A549 (cell line): ENCODE data around the gene HSPB2. TPM values are rescaled to one million over a fixed set of nuclear protein-coding genes. Genes with fewer than 3 reads are reported as not detected.

Experiments used
- ATAC-seq, 2 experiments: fragments of 200-7000 bp in 1 of 2; fragments of >200 bp in 1 of 2; cut with Nextera tagmentation in 1 of 2; cut with Tn5 transposase in 1 of 2; 3 replicates each; pipeline versions ENCODE4 v1.8.0 to v1.9.1; 2018 to 2020; ENCODE audit warnings: mild to moderate bottlenecking in 1 of 2, moderate library complexity in 1 of 2
- CTCF ChIA-PET: fragments of 300-600 bp; sonication (Branson Sonifier 250); formaldehyde crosslinking; extraction: SDS; loops from one replicate; lab custom pipeline; 2021; ENCODE audit warnings: antibody characterized with exemption, inconsistent platforms; lab: Yijun Ruan, JAX
- POLR2A ChIA-PET: fragments of 350-600 bp; formaldehyde crosslinking; extraction: SDS; loops from one replicate; lab custom pipeline; 2021; ENCODE audit warnings: antibody characterized with exemption, inconsistent platforms; lab: Yijun Ruan, JAX
- DNase-seq, 2 experiments: peaks; one replicate each; pipeline versions ENCODE4 v3.0.0 to v3.0.0-alpha.2; 2011 to 2016; ENCODE audit warnings: low read depth in 1 of 2, low spot score in 1 of 2
- FAIRE-seq: peaks from 2 replicates; lab custom pipeline; 2011; peaks lifted over from hg19 to GRCh38; lab: Jason Lieb, UNC
- H3K27ac ChIP-seq, 2 experiments: fragments of >200 bp; sonication (Bioruptor Twin); formaldehyde crosslinking; 3 replicates each; pipeline ENCODE4 v1.5.1; 2016 to 2017
- H3K4me1 ChIP-seq: fragments of >200 bp; sonication (Bioruptor Twin); formaldehyde crosslinking; 3 replicates; pipeline ENCODE4 v1.6.1; 2016
- H3K4me2 ChIP-seq: fragments of >200 bp; sonication (Bioruptor Twin); formaldehyde crosslinking; 3 replicates; pipeline ENCODE4 v1.6.1; 2016
- H3K4me3 ChIP-seq: fragments of >200 bp; sonication (Bioruptor Twin); formaldehyde crosslinking; 3 replicates; pipeline ENCODE4 v1.5.1; 2016
- H3K9me3 ChIP-seq: fragments of >200 bp; sonication (Bioruptor Twin); formaldehyde crosslinking; 3 replicates; pipeline ENCODE4 v1.6.1; 2016
- BHLHE40 ChIP-seq: IDR thresholded peaks from 2 replicates; pipeline ENCODE4 v1.6.1; 2012; ENCODE audit warnings: low read depth, low read length, inconsistent platforms
- CBX8 ChIP-seq: fragments of 200-600 bp; sonication (generic); IDR thresholded peaks from 2 replicates; pipeline ENCODE4 v1.6.1; 2016
- CHD2 ChIP-seq: fragments of 150-350 bp; IDR thresholded peaks from 2 replicates; pipeline ENCODE4 v1.6.1; 2014; ENCODE audit warnings: low read length; ENCODE audit not compliant: partially characterized antibody
- CHD4 ChIP-seq: fragments of 200-600 bp; sonication (generic); IDR thresholded peaks from 2 replicates; pipeline ENCODE4 v1.6.1; 2016; ENCODE audit warnings: antibody characterized with exemption, mild to moderate bottlenecking, borderline replicate concordance
- EHF ChIP-seq: fragments of 250-450 bp; sonication (Bioruptor Pico); IDR thresholded peaks from 2 replicates; pipeline ENCODE4 v1.5.0; 2020; ENCODE audit warnings: mild to moderate bottlenecking
- EHMT2 ChIP-seq: fragments of 200-600 bp; sonication (generic); IDR thresholded peaks from 2 replicates; pipeline ENCODE4 v1.6.1; 2016; ENCODE audit warnings: antibody characterized with exemption, low read depth, mild to moderate bottlenecking, moderate library complexity
- ESRRA ChIP-seq: fragments of 150-350 bp; IDR thresholded peaks from 2 replicates; pipeline ENCODE4 v1.6.1; 2014; ENCODE audit warnings: mild to moderate bottlenecking, low read length, borderline replicate concordance
- GATA3 ChIP-seq: IDR thresholded peaks from 2 replicates; pipeline ENCODE4 v1.6.1; 2012; ENCODE audit warnings: borderline replicate concordance
- HDAC2 ChIP-seq: fragments of 200-600 bp; sonication (generic); IDR thresholded peaks from 2 replicates; pipeline ENCODE4 v1.6.1; 2016
- HES2 ChIP-seq: fragments of >200 bp; sonication (Bioruptor Twin); formaldehyde crosslinking; IDR thresholded peaks from 2 replicates; pipeline ENCODE4 v1.6.1; 2016
- HMGXB4 ChIP-seq: fragments of 250-450 bp; sonication (Bioruptor Pico); IDR thresholded peaks from 2 replicates; pipeline ENCODE4 v1.5.0; 2021; ENCODE audit warnings: mild to moderate bottlenecking, moderate library complexity, borderline replicate concordance
- HOXB13 ChIP-seq: fragments of 250-450 bp; sonication (Bioruptor Pico); IDR thresholded peaks from 2 replicates; pipeline ENCODE4 v1.5.0; 2020; ENCODE audit warnings: low read depth, mild to moderate bottlenecking, moderate library complexity
- HOXB5 ChIP-seq: fragments of 250-450 bp; sonication (Bioruptor Pico); IDR thresholded peaks from 2 replicates; pipeline ENCODE4 v1.5.0; 2020; ENCODE audit warnings: mild to moderate bottlenecking, moderate library complexity
- MAFK ChIP-seq: fragments of 450-650 bp; IDR thresholded peaks from 2 replicates; pipeline ENCODE4 v1.6.1; 2014; ENCODE audit not compliant: partially characterized antibody
- MAZ ChIP-seq: fragments of 150-350 bp; IDR thresholded peaks from 2 replicates; pipeline ENCODE4 v1.6.1; 2014; ENCODE audit warnings: antibody characterized with exemption, low read depth, low read length, borderline replicate concordance
- MYC ChIP-seq: IDR thresholded peaks from 2 replicates; pipeline ENCODE4 v1.6.1; 2012; ENCODE audit warnings: mild to moderate bottlenecking, inconsistent platforms, low read length, improper control_type of control experiment, borderline replicate concordance
- NFE2L2 ChIP-seq: fragments of 150-350 bp; conservative IDR thresholded peaks from 2 replicates; pipeline ENCODE4 v1.6.1; 2014; ENCODE audit warnings: low read length
- PHF8 ChIP-seq: fragments of 200-600 bp; sonication (generic); IDR thresholded peaks from 2 replicates; pipeline ENCODE4 v1.6.1; 2016; ENCODE audit warnings: low read depth, mild to moderate bottlenecking, antibody characterized with exemption, moderate library complexity, borderline replicate concordance
- POLR2A ChIP-seq: IDR thresholded peaks from 2 replicates; pipeline ENCODE4 v1.6.1; 2012; ENCODE audit warnings: mild to moderate bottlenecking, low read length
- POLR2AphosphoS2 ChIP-seq: conservative IDR thresholded peaks from 2 replicates; pipeline ENCODE4 v1.6.1; 2012; ENCODE audit warnings: low read length, improper control_type of control experiment, inconsistent platforms
- RNF2 ChIP-seq: fragments of 200-600 bp; sonication (generic); IDR thresholded peaks from 2 replicates; pipeline ENCODE4 v1.6.1; 2016; ENCODE audit warnings: low read depth, mild to moderate bottlenecking, antibody characterized with exemption, moderate library complexity, borderline replicate concordance
- SMC3 ChIP-seq: fragments of >200 bp; sonication (Bioruptor Twin); formaldehyde crosslinking; IDR thresholded peaks from 3 replicates; pipeline ENCODE4 v1.6.1; 2018; ENCODE audit warnings: inconsistent platforms
- USF2 ChIP-seq: fragments of 450-650 bp; IDR thresholded peaks from 2 replicates; pipeline ENCODE4 v1.6.1; 2014; ENCODE audit warnings: antibody characterized with exemption
- ZFP36 ChIP-seq: fragments of 450-650 bp; IDR thresholded peaks from 2 replicates; pipeline ENCODE4 v1.6.1; 2014; ENCODE audit warnings: borderline replicate concordance; ENCODE audit not compliant: partially characterized antibody
- ZNF302 ChIP-seq: fragments of 250-450 bp; sonication (Bioruptor Pico); IDR thresholded peaks from 2 replicates; pipeline ENCODE4 v1.9.0; 2021; ENCODE audit warnings: inconsistent platforms, mild to moderate bottlenecking, moderate library complexity
- WGBS: methylation state at CpG from one replicate; pipeline ENCODE4 v1.1.6; 2017; ENCODE audit errors: missing lambda C conversion rate; 5-methylcytosine and 5-hydroxymethylcytosine counted together
- polyA plus RNA-seq, 4 experiments: library from polyadenylated mRNA; depleted of rRNA in 3 of 4; stranded (reverse); fragments of >200 nt; fragmentation: RNase III in 1 of 4; extraction: RNeasy Plus Mini Kit Qiagen cat#74134 plus additional on column Dnase treatment in 1 of 4; gene quantifications; 2 replicates in 3 of 4; 3 replicates in 1 of 4; pipeline ENCODE4 v1.2.3, GENCODE V29; 2011 to 2017
- TF ChIP-seq, protein P1 (sequence below): fragments of 150-350 bp; IDR thresholded peaks from 2 replicates; pipeline ENCODE4 v1.6.1; 2014; ENCODE audit warnings: low read depth, mild to moderate bottlenecking, low read length
- TF ChIP-seq, protein P2 (sequence below): IDR thresholded peaks from 2 replicates; pipeline ENCODE4 v1.6.1; 2012; ENCODE audit warnings: low read depth, borderline replicate concordance

HSPB2 gene
- polyA plus RNA-seq, 2 of the 4 experiments (the other 2 are of a cell fraction), result not detected

GRCh38 chr11:111886032-111886431 lies 26.5 kb upstream of the HSPB2 start:
- no peaks in the 10 kb centered on the region for H3K4me1 ChIP-seq
- CTCF ChIA-PET, result interaction anchor here (1.5 kb wide), 1 partner anchor 46 kb away, joined by 6 read pairs; no protein-coding TSS in a partner anchor
- DNase-seq, result no peak
- 79% methylated on average over 4 of the region's 4 CpGs for WGBS
- no peak overlapping the region for H3K4me3 ChIP-seq
- no peak overlapping the region for H3K4me2 ChIP-seq
- no peak for FAIRE-seq
- no peak for TF ChIP-seq MAZ
- no peak for TF ChIP-seq CHD2
- TF ChIP-seq HMGXB4, result no peak
- no peak for TF ChIP-seq MYC
- no peak for TF ChIP-seq EHMT2
- TF ChIP-seq ESRRA, result no peak
- no peak for TF ChIP-seq POLR2A
- TF ChIP-seq CBX8, result no peak
- no peak for TF ChIP-seq EHF (CRISPR knock-in tag)
- no peak for TF ChIP-seq ZNF302 (CRISPR knock-in tag)
- TF ChIP-seq MAFK, result no peak
- TF ChIP-seq NFE2L2, result no peak
- TF ChIP-seq ZFP36, result no peak
- no peak for TF ChIP-seq BHLHE40
- TF ChIP-seq, protein P1, sequence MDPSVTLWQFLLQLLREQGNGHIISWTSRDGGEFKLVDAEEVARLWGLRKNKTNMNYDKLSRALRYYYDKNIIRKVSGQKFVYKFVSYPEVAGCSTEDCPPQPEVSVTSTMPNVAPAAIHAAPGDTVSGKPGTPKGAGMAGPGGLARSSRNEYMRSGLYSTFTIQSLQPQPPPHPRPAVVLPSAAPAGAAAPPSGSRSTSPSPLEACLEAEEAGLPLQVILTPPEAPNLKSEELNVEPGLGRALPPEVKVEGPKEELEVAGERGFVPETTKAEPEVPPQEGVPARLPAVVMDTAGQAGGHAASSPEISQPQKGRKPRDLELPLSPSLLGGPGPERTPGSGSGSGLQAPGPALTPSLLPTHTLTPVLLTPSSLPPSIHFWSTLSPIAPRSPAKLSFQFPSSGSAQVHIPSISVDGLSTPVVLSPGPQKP, result no peak
- TF ChIP-seq HOXB13 (CRISPR knock-in tag), result no peak
- no peak for TF ChIP-seq CHD4
- TF ChIP-seq, protein P2, sequence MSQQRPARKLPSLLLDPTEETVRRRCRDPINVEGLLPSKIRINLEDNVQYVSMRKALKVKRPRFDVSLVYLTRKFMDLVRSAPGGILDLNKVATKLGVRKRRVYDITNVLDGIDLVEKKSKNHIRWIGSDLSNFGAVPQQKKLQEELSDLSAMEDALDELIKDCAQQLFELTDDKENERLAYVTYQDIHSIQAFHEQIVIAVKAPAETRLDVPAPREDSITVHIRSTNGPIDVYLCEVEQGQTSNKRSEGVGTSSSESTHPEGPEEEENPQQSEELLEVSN, result no peak
- ATAC-seq, result no peak
- H3K9me3 ChIP-seq, result no peaks in the 10 kb centered on the region
- POLR2A ChIA-PET, result interaction anchor here (0.5 kb wide), 1 partner anchor 234 kb away, joined by 3 read pairs; no protein-coding TSS in a partner anchor
- H3K27ac ChIP-seq, result no peak overlapping the region

DNA sequence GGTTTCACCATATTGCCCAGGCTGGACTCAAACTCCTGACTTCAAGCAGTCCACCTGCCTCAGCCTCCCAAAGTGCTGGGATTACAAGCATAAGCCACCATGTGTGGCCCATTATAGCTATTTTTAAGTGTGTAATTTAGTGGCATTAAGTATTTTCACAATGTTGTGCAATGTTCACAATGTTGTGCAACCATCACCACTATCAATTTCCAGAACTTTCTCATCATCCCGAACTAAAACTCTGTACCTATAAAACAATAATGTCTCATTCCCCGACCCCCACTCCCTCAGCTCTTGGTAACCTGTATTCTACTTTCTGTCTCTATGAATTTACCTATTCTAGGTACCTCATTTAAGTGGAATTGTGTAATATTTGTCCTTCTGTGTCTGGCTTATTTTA lies 25.7 kb upstream of the HSPB2 start:
- H3K4me1 ChIP-seq, result no peaks in the 10 kb centered on the region

More for the DNA sequence above, 25.7 kb upstream of the HSPB2 start:
- ChIA-PET CTCF (interaction anchor here (1.5 kb wide), 1 partner anchor 45 kb away, joined by 6 read pairs; no protein-coding TSS in a partner anchor), POLR2A (interaction anchor here (0.5 kb wide), 1 partner anchor 234 kb away, joined by 3 read pairs; no protein-coding TSS in a partner anchor)
- FAIRE-seq, result no peak
- H3K27ac ChIP-seq, result no peak overlapping the region
- no peak for TF ChIP-seq SMC3
- no peak for TF ChIP-seq HDAC2
- TF ChIP-seq GATA3, result no peak
- TF ChIP-seq POLR2AphosphoS2, result no peak
- no peak for TF ChIP-seq HMGXB4
- no peak for TF ChIP-seq USF2
- no peak for TF ChIP-seq PHF8
- TF ChIP-seq HES2, result no peak
- TF ChIP-seq HOXB5 (CRISPR knock-in tag), result no peak
- TF ChIP-seq RNF2, result no peak
- TF ChIP-seq, all 56 proteins: peak for 0
- ATAC-seq, result no peak
- H3K9me3 ChIP-seq, result peaks cover 1% of the 10 kb centered on the region; the same call in 1 of the 3 replicates
- H3K4me3 ChIP-seq, result no peak overlapping the region
- H3K4me2 ChIP-seq, result no peak overlapping the region
- WGBS, result 62% methylated on average over 2 of the region's 2 CpGs
- no peak for DNase-seq
